Esophagus muscularis mucosa (tissue), 4 donors: ENCODE data around the gene CDC45.

ENCODE experiments used
- CTCF ChIP-seq, 3 experiments: fragments of 200-600 bp in 2 of 3; fragments of 450-650 bp in 1 of 3; sonication (generic) in 2 of 3; IDR thresholded peaks; one replicate each; pipeline ENCODE4 v1.5.1; 2017 to 2019; ENCODE audit warnings: antibody characterized with exemption in 3 of 3, mild to moderate bottlenecking in 2 of 3, moderate library complexity in 1 of 3
- EP300 ChIP-seq: sonication (generic); formaldehyde crosslinking; IDR thresholded peaks from one replicate; pipeline ENCODE4 v1.6.1; 2017; ENCODE audit warnings: antibody characterized with exemption
- POLR2AphosphoS5 ChIP-seq, 2 donors: sonication (generic); formaldehyde crosslinking; IDR thresholded peaks; one replicate each; pipeline ENCODE4 v1.6.1; 2017; ENCODE audit warnings: antibody characterized with exemption in 2 of 2

DNA sequence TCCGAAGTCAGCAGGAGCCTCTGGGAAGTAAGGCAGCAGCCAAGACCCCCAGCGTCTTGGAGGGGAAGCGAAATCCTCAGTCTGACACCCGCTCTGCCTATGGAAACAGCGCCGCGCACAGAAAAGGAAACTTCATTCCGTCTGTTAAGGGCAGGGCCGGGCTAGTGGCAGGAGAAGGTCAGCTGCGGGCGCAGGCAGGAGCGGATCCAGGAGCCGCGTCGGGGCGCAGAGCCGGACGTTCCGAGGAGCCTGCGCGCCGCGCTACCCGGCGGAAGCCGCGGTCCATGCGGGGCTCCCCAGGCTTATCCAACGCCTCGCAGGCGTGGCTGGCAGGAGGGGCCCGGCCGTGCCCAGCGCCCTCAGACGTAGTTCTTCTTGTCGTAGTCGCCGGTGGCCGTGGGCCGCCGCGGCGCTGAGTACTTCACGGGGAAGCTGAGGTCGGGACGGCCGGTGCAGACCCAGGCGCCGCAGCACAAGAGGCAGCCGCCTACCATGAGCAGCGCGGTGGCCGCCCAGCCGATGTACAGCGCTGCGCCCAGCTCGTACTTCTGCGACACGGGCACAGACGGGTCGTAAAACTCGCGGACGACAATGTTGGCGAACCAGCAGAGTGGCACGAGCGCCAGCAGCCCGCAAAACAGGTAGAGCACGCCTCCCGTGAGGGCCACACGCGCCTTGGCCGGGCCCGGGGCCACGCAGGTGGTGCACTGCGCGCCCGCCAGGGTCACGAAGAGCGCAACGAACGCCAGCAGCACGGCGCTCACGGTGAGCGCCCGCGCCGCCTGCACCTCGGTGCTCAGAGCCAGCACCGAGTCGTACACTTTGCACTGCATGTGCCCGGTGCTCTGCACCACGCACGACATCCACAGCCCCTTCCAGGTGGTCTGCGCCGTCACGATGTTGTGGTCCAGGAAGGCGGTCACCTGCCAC, 43.8 kb downstream of the CDC45 start:
- TF ChIP-seq CTCF (IDR thresholded peaks at IDR 0.05) (no peak), EP300 (no peak), POLR2AphosphoS5 (IDR thresholded peaks at IDR 0.05) (no peak)
